ENCODE results near the gene MICA.
"Not testable (repeated sequence)": the region's sequence is repeated elsewhere in the genome, so short reads cannot be mapped to it uniquely, and the experiment has no call there.

MICA gene

GRCh38 chr6:31403283-31404060 is at the start of gene MICA:
Gene MICA (plus strand): TSS chr6:31403595. CDS start chr6:31403633, 38 bp downstream.
- DNase-seq (ENCODE audit: low spot score), result peak; percentile 94

DNA sequence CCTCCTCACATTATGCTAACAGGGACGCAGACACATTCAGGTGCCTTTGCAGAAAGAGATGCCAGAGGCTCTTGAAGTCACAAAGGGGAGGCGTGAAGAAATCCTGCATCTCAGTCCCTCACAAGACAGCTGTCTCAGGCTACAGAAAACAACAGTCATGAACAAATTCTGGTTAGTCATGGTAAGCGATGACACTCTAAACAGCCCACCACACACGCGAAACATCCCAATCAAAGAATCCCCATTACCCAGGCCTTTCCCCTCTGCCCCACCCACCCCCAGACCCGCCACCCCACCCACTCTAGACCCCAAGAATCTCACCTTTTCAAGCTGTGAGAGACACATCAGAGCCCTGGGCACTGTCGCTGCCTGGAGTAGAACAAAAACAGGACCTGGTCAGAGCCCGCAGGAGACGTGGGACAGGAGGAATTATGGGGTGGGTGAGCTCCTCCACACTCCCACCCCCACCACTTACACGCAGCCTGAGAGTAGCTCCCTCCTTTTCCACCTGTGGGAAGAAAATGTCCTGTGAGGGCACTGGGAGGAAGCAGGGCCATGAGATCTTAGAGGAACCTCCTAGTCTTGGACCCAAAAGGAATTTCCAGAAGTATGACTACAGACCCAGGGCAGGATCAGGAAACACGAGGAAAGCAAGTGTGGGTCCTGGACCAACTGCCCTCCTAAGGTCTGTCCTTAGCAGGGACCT is 49.1 kb upstream of the MICA start:
- no peak for DNase-seq (ENCODE audit: low spot score)

DNA sequence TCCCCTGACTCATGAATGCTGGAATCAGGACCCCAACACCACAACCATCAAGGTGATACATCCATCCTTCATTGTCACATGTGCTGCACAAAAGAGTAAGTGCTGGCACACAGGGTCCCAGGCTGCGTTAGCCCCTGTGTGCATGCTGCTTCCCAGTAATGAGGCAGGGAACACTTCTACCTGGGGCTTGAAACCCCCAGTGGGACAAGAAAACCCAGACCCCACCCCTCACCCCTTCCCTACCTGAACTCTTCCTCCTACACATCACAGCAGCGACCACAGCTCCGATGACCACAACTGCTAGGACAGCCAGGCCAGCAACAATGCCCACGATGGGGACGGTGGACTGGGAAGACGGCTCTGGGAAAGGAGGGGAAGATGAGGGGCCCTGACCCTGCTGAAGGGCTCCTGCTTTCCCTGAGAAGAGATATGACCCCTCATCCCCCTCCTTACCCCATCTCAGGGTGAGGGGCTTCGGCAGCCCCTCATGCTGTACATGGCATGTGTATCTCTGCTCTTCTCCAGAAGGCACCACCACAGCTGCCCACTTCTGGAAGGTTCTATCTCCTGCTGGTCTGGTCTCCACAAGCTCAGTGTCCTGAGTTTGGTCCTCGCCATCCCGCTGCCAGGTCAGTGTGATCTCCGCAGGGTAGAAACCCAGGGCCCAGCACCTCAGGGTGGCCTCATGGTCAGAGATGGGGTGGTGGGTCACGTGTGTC is 48.4 kb upstream of the MICA start:
- DNase-seq (ENCODE audit: low spot score), result no peak

DNA sequence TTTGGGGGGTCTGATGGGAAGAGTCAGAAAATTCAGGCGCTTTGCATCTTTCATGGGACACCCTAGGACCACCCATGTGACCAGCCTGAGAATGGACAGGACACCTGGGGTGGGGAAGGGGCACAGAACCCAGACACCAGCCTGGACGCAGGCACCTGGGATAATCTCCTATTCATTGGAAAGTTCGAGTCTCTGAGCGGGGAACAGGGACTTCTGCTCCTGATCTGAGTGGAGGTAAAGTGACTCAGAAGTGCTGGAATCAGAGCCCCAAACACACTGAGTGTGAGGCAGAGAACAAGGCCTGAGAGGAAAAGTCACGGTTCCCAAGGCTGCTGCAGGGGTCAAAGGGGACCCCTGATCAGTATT is 47.8 kb upstream of the MICA start:
- DNase-seq (ENCODE audit: low spot score), result no peak

DNA sequence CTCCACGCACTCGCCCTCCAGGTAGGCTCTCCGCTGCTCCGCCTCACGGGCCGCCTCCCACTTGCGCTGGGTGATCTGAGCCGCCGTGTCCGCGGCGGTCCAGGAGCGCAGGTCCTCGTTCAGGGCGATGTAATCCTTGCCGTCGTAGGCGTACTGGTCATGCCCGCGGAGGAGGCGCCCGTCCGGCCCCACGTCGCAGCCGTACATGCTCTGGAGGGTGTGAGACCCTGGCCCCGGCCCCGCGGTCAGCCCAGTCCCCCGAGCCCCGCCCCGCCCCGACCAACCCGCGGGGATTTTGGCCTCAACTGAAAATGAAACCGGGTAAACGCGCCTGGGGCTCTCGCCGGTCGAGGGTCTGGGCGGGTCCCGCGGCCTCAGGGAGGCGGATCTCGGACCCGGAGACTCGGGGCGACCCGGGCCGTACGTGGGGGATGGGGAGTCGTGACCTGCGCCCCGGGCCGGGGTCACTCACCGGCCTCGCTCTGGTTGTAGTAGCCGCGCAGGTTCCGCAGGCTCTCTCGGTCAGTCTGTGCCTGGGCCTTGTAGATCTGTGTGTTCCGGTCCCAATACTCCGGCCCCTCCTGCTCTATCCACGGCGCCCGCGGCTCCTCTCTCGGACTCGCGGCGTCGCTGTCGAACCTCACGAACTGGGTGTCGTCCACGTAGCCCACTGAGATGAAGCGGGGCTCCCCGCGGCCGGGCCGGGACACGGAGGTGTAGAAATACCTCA is 47.0 kb upstream of the MICA start:
- no peak for DNase-seq (ENCODE audit: low spot score)

DNA sequence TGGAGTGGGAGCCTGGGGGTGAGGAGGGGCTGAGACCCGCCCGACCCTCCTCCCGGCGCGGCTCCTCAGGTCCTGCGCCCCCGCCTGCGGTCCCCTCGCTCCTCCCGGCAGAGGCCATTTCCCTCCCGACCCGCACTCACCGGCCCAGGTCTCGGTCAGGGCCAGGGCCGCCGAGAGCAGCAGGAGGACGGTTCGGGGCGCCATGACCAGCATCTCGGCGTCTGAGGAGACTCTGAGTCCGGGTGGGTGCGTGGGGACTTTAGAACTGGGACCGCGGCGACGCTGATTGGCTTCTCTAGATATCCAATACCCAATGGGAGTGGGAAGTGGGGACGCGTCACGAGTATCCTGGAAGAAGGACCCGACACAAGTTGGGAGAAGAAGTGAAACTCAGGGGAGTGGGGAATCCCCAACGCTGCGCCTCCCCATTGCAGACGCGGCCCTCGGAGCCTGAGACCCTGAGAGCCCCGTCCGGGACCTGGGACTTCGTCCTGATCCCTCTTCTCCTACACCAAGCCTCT is 46.4 kb upstream of the MICA start, which contains the start of gene HLA-B:
HLA-B (minus strand) TSS at position 234 of the 521 bp plus-strand sequence; CDS start at position 213, 21 bp downstream.
- DNase-seq (ENCODE audit: low spot score), result peak; percentile 69

DNA sequence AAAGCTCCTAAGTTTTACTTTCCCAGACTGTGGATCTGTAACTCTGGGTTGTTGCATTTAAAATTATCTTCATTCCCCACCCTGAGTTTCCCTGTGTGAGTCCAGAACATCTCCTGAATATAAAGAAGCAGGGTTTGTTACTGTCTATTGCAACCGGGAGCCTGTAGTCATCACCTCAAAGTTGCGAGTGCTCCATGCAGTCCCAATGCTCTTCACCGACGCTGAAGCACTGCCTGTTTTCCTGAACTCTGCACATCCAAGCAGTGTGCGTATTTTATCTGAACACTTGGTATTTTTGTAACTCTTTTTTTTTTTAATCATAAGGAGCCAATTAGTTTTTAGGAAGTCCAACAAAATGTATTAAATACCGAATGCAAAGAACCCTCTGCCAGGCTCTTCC is 45.5 kb upstream of the MICA start:
- no peak for DNase-seq (ENCODE audit: low spot score)

- DNase-seq (ENCODE audit: low spot score), result no peak
Measured at GRCh38 chr6:31358302-31358701, 45.1 kb upstream of the MICA start.

DNA sequence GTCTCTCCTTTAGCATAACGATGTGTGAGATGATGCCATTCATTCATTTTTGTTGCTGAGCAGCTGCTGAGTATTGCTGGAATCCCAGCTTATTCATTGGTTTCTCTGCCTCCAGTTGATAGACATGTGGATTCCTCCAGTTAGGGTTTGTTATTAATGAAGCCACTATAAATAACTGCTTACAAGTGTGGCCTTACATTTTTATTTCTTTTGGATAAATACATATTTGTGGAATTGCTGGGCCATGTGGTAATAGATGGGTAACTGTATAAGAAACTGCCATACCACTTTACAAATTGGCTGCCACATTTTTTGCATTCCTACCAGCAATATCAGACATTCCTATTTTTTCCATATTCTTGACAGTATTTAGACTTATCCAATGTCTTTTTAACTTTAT is 43.8 kb upstream of the MICA start:
- DNase-seq (ENCODE audit: low spot score), result no peak

GRCh38 chr6:31362751-31363150 is 40.6 kb upstream of the MICA start:
- DNase-seq (ENCODE audit: low spot score), result no peak

- no peak for DNase-seq (ENCODE audit: low spot score)
Measured at GRCh38 chr6:31363811-31364210, 39.6 kb upstream of the MICA start.

GRCh38 chr6:31365864-31366263 is 37.5 kb upstream of the MICA start:
- DNase-seq (ENCODE audit: low spot score), result no peak

GRCh38 chr6:31366693-31367470 is 36.5 kb upstream of the MICA start:
- DNase-seq (ENCODE audit: low spot score), result peak; percentile 85

GRCh38 chr6:31368461-31368860 is 34.9 kb upstream of the MICA start:
- no peak for DNase-seq (ENCODE audit: low spot score)

- not testable (repeated sequence) for DNase-seq (ENCODE audit: low spot score)
Measured at GRCh38 chr6:31374118-31374517, 29.3 kb upstream of the MICA start.

DNA sequence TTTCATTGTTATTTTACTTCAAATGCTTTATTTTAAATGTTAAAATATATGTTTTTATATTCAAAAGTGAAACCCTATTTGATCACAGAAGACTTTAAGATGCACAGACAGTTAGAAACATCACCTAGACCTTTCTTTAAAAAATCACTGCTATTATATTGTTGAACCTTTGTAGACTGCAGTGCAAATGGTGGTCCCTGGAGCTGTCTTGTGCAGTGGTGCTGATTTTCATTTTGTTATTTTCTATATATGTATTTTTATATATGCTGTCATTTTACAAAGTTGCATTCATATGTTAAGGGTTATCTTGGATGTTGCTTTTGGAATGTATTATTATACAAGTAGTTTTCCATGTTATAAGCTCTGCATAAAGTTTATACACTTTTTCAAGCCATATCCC is 27.7 kb upstream of the MICA start:
- DNase-seq (ENCODE audit: low spot score), result no peak

DNA sequence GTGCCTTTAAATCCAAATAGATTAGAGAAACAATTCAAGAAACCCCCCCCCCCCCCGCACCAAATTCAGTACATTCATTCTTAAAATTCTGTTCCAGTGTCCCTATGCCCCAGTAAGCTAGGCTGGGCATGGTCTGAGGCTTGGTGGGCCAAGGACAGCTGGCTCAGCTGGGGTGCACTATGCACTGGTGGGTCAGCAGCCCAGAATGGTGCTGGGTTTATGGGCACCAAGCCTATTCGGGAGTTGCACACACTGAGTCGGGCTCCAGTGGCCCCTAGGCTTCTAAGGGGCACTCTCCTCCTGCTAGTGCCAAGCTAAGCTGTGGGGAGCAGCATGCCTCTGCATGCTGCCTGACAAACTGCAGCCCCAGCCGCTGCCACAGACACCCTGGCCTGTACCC is 26.4 kb upstream of the MICA start:
- DNase-seq (ENCODE audit: low spot score), result no peak

- DNase-seq (ENCODE audit: low spot score), result peak; percentile 73
Measured at GRCh38 chr6:31378062-31378720, 25.2 kb upstream of the MICA start.

- no peak for DNase-seq (ENCODE audit: low spot score)
Measured at GRCh38 chr6:31378721-31379103, 24.7 kb upstream of the MICA start.

DNA sequence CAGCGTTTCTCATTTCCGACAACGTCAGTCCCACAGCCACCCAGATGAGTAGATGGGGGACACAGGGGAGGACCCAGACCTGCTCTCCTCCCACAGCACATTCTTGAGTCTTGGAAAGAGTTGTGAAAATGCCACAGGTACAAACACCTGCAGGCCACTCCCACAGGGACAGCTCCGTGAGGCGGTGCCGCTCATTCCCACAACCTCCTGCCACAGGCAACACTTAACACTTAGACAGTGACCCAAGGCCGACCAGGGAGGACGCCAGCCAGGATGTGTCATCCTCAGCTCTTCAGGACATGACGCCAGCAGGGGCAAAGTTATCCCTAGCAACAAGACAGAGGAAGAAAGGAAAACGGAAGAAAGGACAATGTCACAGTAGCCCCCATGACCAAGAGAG is 23.5 kb upstream of the MICA start:
- no peak for DNase-seq (ENCODE audit: low spot score)

GRCh38 chr6:31381666-31382065 is 21.7 kb upstream of the MICA start:
- no peak for DNase-seq (ENCODE audit: low spot score)

Measured in LoVo (cell line).